ENCODE data around the gene FYN.

- TF ChIP-seq CTCF (IDR thresholded peaks at IDR 0.05) (no peak), POLR2A (IDR thresholded peaks at IDR 0.05) (no peak)
These were observed 14.9 kb downstream of the FYN start for GRCh38 chr6:111858347-111858746.

Measured in tibial nerve (tissue), 3 donors.